ENCODE measurements around the gene PER1. TPM values are rescaled to one million over a fixed set of nuclear protein-coding genes. Genes with fewer than 3 reads are reported as not detected.

Gene PER1
- total and polyA plus RNA-seq, 10 of the 15 experiments (the other 5 are each of a cell fraction or from before 2014, with no cell fraction given) = 0.02 to 25.1 (median 5.4) TPM

GRCh38 chr17:8156246-8156992 lies 4.2 kb upstream of the PER1 start (continued):
- TF ChIP-seq, protein P1, sequence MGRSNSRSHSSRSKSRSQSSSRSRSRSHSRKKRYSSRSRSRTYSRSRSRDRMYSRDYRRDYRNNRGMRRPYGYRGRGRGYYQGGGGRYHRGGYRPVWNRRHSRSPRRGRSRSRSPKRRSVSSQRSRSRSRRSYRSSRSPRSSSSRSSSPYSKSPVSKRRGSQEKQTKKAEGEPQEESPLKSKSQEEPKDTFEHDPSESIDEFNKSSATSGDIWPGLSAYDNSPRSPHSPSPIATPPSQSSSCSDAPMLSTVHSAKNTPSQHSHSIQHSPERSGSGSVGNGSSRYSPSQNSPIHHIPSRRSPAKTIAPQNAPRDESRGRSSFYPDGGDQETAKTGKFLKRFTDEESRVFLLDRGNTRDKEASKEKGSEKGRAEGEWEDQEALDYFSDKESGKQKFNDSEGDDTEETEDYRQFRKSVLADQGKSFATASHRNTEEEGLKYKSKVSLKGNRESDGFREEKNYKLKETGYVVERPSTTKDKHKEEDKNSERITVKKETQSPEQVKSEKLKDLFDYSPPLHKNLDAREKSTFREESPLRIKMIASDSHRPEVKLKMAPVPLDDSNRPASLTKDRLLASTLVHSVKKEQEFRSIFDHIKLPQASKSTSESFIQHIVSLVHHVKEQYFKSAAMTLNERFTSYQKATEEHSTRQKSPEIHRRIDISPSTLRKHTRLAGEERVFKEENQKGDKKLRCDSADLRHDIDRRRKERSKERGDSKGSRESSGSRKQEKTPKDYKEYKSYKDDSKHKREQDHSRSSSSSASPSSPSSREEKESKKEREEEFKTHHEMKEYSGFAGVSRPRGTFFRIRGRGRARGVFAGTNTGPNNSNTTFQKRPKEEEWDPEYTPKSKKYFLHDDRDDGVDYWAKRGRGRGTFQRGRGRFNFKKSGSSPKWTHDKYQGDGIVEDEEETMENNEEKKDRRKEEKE (IDR thresholded peaks at IDR 0.05) = no peak; the same call in 1 of the 2 replicates
- TF ChIP-seq, protein P2, sequence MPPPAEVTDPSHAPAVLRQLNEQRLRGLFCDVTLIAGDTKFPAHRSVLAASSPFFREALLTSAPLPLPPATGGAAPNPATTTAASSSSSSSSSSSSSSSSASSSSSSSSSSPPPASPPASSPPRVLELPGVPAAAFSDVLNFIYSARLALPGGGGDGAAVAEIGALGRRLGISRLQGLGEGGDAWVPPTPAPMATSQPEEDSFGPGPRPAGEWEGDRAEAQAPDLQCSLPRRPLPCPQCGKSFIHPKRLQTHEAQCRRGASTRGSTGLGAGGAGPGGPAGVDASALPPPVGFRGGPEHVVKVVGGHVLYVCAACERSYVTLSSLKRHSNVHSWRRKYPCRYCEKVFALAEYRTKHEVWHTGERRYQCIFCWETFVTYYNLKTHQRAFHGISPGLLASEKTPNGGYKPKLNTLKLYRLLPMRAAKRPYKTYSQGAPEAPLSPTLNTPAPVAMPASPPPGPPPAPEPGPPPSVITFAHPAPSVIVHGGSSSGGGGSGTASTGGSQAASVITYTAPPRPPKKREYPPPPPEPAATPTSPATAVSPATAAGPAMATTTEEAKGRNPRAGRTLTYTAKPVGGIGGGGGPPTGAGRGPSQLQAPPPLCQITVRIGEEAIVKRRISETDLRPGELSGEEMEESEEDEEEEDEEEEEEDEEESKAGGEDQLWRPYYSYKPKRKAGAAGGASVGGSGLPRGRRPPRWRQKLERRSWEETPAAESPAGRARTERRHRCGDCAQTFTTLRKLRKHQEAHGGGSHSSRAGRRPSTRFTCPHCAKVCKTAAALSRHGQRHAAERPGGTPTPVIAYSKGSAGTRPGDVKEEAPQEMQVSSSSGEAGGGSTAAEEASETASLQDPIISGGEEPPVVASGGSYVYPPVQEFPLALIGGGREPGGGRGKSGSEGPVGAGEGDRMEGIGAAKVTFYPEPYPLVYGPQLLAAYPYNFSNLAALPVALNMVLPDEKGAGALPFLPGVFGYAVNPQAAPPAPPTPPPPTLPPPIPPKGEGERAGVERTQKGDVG (CRISPR knock-in tag; IDR thresholded peaks at IDR 0.05) = no peak
- peak; percentile 69 for TF ChIP-seq RELA (IDR thresholded peaks at IDR 0.05; ENCODE audit: borderline replicate concordance, partially characterized antibody)
- no peak for TF ChIP-seq EZH2 (IDR thresholded peaks at IDR 0.05; ENCODE audit: borderline replicate concordance, control insufficient read depth, low read depth, low read length)
- TF ChIP-seq HCFC1 (IDR thresholded peaks at IDR 0.05; ENCODE audit: low read length) = peak; percentile 63; the same call in 1 of the 2 replicates
- TF ChIP-seq POLR2A (IDR thresholded peaks at IDR 0.05; ENCODE audit: low read depth, low read length) = peak; percentile 87
- no peak for TF ChIP-seq CHD4 (IDR thresholded peaks at IDR 0.05)
- peak; percentile 10; the same call in 1 of the 2 replicates for TF ChIP-seq DPF2 (IDR thresholded peaks at IDR 0.05)
- TF ChIP-seq, protein P3, sequence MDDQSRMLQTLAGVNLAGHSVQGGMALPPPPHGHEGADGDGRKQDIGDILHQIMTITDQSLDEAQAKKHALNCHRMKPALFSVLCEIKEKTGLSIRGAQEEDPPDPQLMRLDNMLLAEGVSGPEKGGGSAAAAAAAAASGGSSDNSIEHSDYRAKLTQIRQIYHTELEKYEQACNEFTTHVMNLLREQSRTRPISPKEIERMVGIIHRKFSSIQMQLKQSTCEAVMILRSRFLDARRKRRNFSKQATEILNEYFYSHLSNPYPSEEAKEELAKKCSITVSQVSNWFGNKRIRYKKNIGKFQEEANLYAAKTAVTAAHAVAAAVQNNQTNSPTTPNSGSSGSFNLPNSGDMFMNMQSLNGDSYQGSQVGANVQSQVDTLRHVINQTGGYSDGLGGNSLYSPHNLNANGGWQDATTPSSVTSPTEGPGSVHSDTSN (IDR thresholded peaks at IDR 0.05; ENCODE audit: insufficient replicate concordance, low read depth, low read length) = peak; percentile 93
- peak; percentile 97 for TF ChIP-seq POLR2AphosphoS5 (IDR thresholded peaks at IDR 0.05; ENCODE audit: low read length)
- TF ChIP-seq STAT1 (conservative IDR thresholded peaks at IDR 0.05) = no peak
- peak; percentile 68; the same call in 1 of the 2 replicates for TF ChIP-seq POLR2AphosphoS2 (IDR thresholded peaks at IDR 0.05; ENCODE audit: low read depth, low read length)
- peak; percentile 98 for TF ChIP-seq NR2F1 (conservative IDR thresholded peaks at IDR 0.05)
- TF ChIP-seq CEBPZ (IDR thresholded peaks at IDR 0.05; ENCODE audit: low read depth, low read length) = peak; percentile 77
- TF ChIP-seq SMARCA5 (IDR thresholded peaks at IDR 0.05) = no peak
- no peak for TF ChIP-seq ATF3 (IDR thresholded peaks at IDR 0.05; ENCODE audit: borderline replicate concordance, extremely low read depth, low read depth, low read length)
- peak; percentile 95 for TF ChIP-seq POU2F2 (IDR thresholded peaks at IDR 0.05; ENCODE audit: borderline replicate concordance, low read depth, low read length)
- TF ChIP-seq, protein P4, sequence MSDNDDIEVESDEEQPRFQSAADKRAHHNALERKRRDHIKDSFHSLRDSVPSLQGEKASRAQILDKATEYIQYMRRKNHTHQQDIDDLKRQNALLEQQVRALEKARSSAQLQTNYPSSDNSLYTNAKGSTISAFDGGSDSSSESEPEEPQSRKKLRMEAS (IDR thresholded peaks at IDR 0.05; ENCODE audit: low read depth, low read length) = peak; percentile 91
- peak; percentile 97 for TF ChIP-seq NBN (IDR thresholded peaks at IDR 0.05)
